Measurements from ENCODE around the gene SMC3. TPM values are rescaled to one million over a fixed set of nuclear protein-coding genes. Genes with fewer than 3 reads are reported as not detected.
A peak's percentile ranks its signal among the peaks of the same experiment; 100 is the strongest.

SMC3 gene
- 39.0 and 60.6 TPM in 2 replicates for total RNA-seq (ENCODE audit: low replicate concordance)
- long read RNA-seq, partial matches to known transcripts, result 94 of 100 reads
- long read RNA-seq, other reads (novel, unspliced or antisense), result 6 of 100 reads

- Mint-ChIP-seq H3K4me1 (ENCODE audit: unreplicated experiment) (peaks cover 41% of the 10 kb centered on the region), H3K27ac (peak within 1 kb of the TSS; percentile 100), H3K27me3 (peaks cover 10% of the 10 kb centered on the region), H3K9me3 (no peaks in the 10 kb centered on the region), H3K4me3 (peak within 1 kb of the TSS; percentile 97), H3K36me3 (peaks cover 5% of the 10 kb centered on the region)
- peak; percentile 94 for DNase-seq (ENCODE audit: extremely low spot score, unreplicated experiment)
- TF ChIP-seq CTCF (conservative IDR thresholded peaks at IDR 0.05), result no peak
Measured at GRCh38 chr10:110567201-110568054, at the start of gene SMC3. TSS of gene SMC3 (plus strand) at chr10:110567695. CDS start at chr10:110567817, 122 bp downstream.

- Mint-ChIP-seq H3K36me3 (no peaks in the 10 kb centered on the region), H3K27ac (no peak overlapping the region)
- no peak for TF ChIP-seq CTCF (conservative IDR thresholded peaks at IDR 0.05)
Measured at GRCh38 chr10:110522365-110522988, 45.0 kb upstream of the SMC3 start.

GRCh38 chr10:110523736-110524135 is 43.8 kb upstream of the SMC3 start:
- TF ChIP-seq CTCF (conservative IDR thresholded peaks at IDR 0.05), result no peak
- Mint-ChIP-seq H3K4me3 (no peak overlapping the region), H3K27me3 (peaks cover 11% of the 10 kb centered on the region), H3K9me3 (no peaks in the 10 kb centered on the region), H3K4me1 (ENCODE audit: unreplicated experiment) (no peaks in the 10 kb centered on the region), H3K27ac (no peak overlapping the region), H3K36me3 (no peaks in the 10 kb centered on the region)
- no peak for DNase-seq (ENCODE audit: extremely low spot score, unreplicated experiment)

More at GRCh38 chr10:110522365-110522988, 45.0 kb upstream of the SMC3 start:
- no peak overlapping the region for H3K4me3 Mint-ChIP-seq
- no peaks in the 10 kb centered on the region for H3K4me1 Mint-ChIP-seq (ENCODE audit: unreplicated experiment)
- H3K9me3 Mint-ChIP-seq, result no peaks in the 10 kb centered on the region
- DNase-seq (ENCODE audit: extremely low spot score, unreplicated experiment), result no peak
- peaks cover 11% of the 10 kb centered on the region for H3K27me3 Mint-ChIP-seq

GRCh38 chr10:110524179-110524858 is 43.2 kb upstream of the SMC3 start:
- no peak for TF ChIP-seq CTCF (conservative IDR thresholded peaks at IDR 0.05)
- Mint-ChIP-seq H3K36me3 (no peaks in the 10 kb centered on the region), H3K4me3 (no peak overlapping the region), H3K27ac (no peak overlapping the region), H3K27me3 (peaks cover 11% of the 10 kb centered on the region), H3K9me3 (no peaks in the 10 kb centered on the region), H3K4me1 (ENCODE audit: unreplicated experiment) (no peaks in the 10 kb centered on the region)
- DNase-seq (ENCODE audit: extremely low spot score, unreplicated experiment), result no peak

GRCh38 chr10:110524859-110525232 is 42.6 kb upstream of the SMC3 start:
- Mint-ChIP-seq H3K4me3 (no peak overlapping the region), H3K36me3 (no peaks in the 10 kb centered on the region), H3K4me1 (ENCODE audit: unreplicated experiment) (peaks cover 3% of the 10 kb centered on the region), H3K27ac (no peak overlapping the region), H3K9me3 (no peaks in the 10 kb centered on the region), H3K27me3 (peaks cover 13% of the 10 kb centered on the region)
- TF ChIP-seq CTCF (conservative IDR thresholded peaks at IDR 0.05), result no peak
- DNase-seq (ENCODE audit: extremely low spot score, unreplicated experiment), result no peak

Measured in type B pancreatic cell (in vitro differentiated cells).